GM18951 (cell line): ENCODE data around the gene EPS15.
"Not testable (repeated sequence)": the region's sequence is repeated elsewhere in the genome, so short reads cannot be mapped to it uniquely, and the experiment has no call there.

Source experiments
- POLR2A ChIP-seq: IDR thresholded peaks from 4 replicates; pipeline ENCODE4 v1.6.1; 2011; ENCODE audit warnings: mild to moderate bottlenecking; ENCODE audit not compliant: insufficient read length, insufficient read depth; ENCODE audit errors: extremely low read depth
- in situ Hi-C: fragments of 300-500 bp; cut with MboI; formaldehyde crosslinking; loops from one replicate; pipeline ENCODE4 v1.12.0; 2022; ENCODE audit warnings: low sequenced_read_pairs, mixed read lengths, inconsistent platforms; ENCODE audit not compliant: unreplicated experiment

Gene EPS15

DNA sequence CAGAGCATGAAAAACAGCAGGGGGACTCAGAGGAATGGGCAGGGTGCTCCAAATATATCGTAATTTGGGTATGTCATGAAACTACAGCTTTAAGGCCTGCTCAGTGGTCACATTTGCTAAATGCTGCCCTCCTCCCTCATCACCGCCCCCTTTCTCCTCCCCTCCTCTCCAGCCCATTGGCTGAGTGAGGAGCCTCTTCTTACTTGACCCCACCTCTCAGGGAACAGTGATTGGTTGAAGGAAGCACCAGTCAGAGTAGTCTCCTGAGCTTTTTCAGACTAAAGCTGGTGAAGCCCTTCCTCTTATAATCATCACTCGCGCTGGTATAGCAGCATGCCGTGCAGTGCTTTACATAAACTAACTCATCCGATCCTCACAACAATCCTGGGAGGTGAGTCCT is 178.7 kb downstream of the EPS15 start:
- no peak for TF ChIP-seq POLR2A
- in situ Hi-C loops = no loop called here

DNA sequence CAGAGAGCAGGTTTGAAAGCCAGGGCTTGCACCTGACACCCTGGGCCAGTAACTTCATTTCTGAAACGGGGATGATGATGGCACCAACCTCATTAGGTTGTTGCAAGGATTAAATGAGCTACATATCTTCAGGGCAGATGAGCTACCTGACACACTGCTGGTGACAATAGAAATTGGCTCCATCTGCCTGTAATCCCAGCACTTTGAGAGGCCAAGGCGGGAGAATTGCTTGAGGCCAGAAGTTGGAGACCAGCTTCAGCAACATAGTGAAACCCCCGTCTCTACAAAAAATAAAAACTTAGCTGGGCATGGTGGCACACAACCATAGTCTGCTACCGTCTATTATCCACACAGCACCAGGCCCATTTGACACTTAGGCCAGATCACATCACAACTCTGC is 182.4 kb downstream of the EPS15 start:
- in situ Hi-C loops = no loop called here
- TF ChIP-seq POLR2A = no peak

GRCh38 chr1:51336004-51336403 is 183.1 kb downstream of the EPS15 start:
- TF ChIP-seq POLR2A = no peak
- in situ Hi-C loops = no loop called here

- no peak for TF ChIP-seq POLR2A
- in situ Hi-C loops = no loop called here
These were observed 187.6 kb downstream of the EPS15 start for GRCh38 chr1:51331206-51332100.

- in situ Hi-C loops = no loop called here
- TF ChIP-seq POLR2A = no peak
These were observed 188.5 kb downstream of the EPS15 start, which contains the start of gene TTC39A for GRCh38 chr1:51330331-51331201. Gene TTC39A (minus strand): TSS chr1:51330562. CDS start chr1:51330477, 85 bp downstream.

DNA sequence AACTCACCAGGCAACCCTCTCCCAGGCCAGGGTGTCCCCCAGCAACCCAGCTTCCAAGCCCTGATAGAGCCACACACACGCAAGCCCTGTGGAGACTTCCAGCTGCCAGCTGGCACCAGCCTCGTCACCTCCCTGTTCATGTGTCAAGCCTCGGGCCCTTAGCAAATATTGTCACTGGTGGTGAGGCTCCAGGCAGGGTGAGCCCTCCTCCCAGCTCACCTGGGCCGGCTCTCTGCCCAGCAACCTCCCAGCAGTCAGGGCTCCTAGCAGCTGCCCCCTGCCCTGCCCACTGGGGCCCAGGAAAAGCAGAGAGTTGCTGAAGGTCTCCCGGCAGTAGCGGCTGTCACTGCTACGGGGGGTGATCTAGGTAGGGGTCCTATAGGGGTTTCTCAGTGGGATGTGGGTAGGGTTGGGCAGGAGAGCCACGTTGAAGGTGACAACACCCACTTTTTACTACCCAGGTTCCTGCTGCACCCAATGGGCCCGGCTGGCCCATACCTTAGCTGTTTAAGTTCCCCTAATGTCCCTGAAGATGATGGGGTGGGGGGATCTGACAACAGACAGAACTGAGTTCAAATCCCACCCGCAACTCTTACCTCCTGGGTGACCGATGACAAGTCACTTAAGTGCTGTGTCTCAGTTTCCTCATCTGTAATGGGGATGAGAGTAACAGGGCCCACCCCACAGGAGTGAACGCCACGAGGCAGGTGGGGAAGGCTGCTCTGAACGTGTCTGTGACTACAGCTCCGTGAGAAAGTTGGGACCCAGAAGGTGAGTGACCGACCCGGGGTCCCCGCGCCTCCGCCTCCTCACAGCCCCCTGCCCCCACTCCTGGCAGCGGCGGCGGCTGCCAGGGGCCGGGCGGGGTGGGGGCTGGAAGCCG is 189.4 kb downstream of the EPS15 start:
- no peak for TF ChIP-seq POLR2A
- in situ Hi-C loops = no loop called here

DNA sequence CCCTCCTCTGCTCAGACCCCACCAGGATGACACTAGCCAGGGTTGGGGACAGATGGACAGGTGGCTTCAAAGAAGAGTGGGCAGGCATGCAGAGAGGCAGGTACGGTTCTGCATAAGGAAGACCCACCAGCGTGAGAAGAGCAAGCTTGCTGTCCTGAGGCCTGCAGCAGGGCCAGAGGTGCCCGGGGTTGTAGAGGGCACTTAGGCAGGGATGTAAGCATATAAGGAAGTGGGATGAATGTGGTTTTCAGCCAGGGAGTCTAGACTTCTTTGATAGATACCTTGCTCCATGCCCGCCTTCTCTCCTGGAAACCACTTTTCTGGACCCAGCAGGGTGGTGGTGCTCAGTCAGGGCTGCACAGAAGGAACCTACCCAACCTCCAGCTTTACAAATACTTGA is 190.1 kb downstream of the EPS15 start:
- in situ Hi-C loops = no loop called here
- TF ChIP-seq POLR2A = no peak

DNA sequence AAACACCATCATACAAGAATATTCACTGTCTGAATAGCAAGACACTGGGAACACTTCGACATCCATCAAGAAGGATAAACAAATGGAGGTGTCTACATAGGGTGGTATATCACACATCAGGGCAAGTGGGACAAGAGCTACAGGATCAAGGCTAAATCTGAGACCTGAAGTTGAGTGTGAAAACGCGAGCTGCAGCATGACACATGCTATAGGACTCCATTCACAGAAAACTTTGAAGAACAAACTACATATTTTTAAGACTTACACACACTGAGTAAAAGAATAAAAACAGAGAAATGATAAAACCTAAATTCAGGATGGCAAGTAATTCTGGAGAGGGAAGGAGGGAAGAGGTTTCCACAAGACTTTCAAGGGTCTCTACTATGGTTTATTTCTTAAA is 190.8 kb downstream of the EPS15 start:
- in situ Hi-C loops = no loop called here
- TF ChIP-seq POLR2A = no peak

DNA sequence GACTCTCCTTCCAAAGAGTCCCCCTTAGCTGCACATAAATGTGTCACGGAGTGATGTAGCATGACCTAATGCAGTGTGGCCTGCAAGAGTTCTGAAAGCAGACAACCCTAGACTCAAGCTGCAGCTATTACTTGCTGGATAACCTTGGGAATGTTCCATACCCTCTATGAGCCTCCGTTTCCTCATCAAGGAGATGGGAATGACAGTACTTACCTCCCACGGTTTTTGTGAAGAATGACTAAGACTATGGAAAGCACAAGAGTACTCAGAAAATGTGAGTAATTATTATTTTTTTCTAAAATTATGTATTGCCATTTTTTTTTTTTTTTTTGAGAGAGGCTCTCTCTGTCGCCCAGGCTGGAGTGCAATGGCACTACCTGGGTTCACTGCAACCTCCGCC is 191.7 kb downstream of the EPS15 start:
- no peak for TF ChIP-seq POLR2A
- in situ Hi-C loops = no loop called here

GRCh38 chr1:51326839-51327238 is 192.2 kb downstream of the EPS15 start:
- in situ Hi-C loops = no loop called here
- no peak for TF ChIP-seq POLR2A

GRCh38 chr1:51325878-51326755 is 192.9 kb downstream of the EPS15 start:
- in situ Hi-C loops = no loop called here

DNA sequence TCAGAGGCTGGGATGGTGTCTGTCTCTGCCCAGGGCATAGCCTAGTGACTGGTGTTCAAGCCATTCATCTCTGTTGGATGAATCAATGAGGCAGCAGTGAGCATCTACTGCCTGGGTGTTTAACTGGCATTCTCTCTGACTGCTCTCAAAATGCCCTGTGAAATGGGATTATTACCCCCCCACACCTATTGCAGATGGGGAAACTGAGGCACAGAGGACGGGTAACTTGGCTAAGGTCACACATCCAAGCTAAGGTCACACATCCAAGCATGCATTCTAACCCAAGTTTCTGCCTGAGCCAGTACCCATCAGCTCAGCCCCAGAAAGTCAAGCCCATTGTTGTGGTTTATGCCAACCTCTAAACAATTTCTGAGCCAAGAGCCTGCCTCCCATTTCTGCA is 193.7 kb downstream of the EPS15 start:
- no peak for TF ChIP-seq POLR2A
- in situ Hi-C loops = no loop called here

More at GRCh38 chr1:51325878-51326755, 192.9 kb downstream of the EPS15 start:
- no peak for TF ChIP-seq POLR2A

GRCh38 chr1:51325011-51325385 is 194.1 kb downstream of the EPS15 start:
- in situ Hi-C loops = not testable (repeated sequence)
